Activated CD4-positive, alpha-beta memory T cell treated with anti-CD3 and anti-CD28 coated beads, Interleukin-2, amount 10 ng/mL, durations not matched to agents 7 days and 5 days (primary cell): Measurements from ENCODE around the gene C1orf115. TPM values are rescaled to one million over a fixed set of nuclear protein-coding genes. Genes with fewer than 3 reads are reported as not detected.

Experiments
- CTCF ChIA-PET: fragments of 350-600 bp; sonication (Branson Sonifier 250); formaldehyde crosslinking; loops from one replicate; lab custom pipeline; 2021; ENCODE audit warnings: antibody characterized with exemption, inconsistent platforms; lab: Charles Lee
- POLR2A ChIA-PET: fragments of 350-600 bp; sonication (Branson Sonifier 250); formaldehyde crosslinking; loops from one replicate; lab custom pipeline; 2021; ENCODE audit warnings: antibody characterized with exemption; lab: Charles Lee
- DNase-seq: peaks from one replicate; pipeline ENCODE4 v3.0.0-alpha.2; 2020
- H3K27ac Mint-ChIP-seq: one replicate; pipeline ENCODE4 v1.8.0; 2021; ENCODE audit warnings: mild to moderate bottlenecking, mixed read lengths
- H3K27me3 Mint-ChIP-seq: one replicate; pipeline ENCODE4 v1.8.0; 2021; ENCODE audit warnings: mixed read lengths
- H3K36me3 Mint-ChIP-seq: one replicate; pipeline ENCODE4 v1.8.0; 2021; ENCODE audit warnings: low read depth, mixed read lengths
- H3K4me1 Mint-ChIP-seq: one replicate; pipeline ENCODE4 v1.8.0; 2021; ENCODE audit warnings: mixed read lengths
- H3K4me3 Mint-ChIP-seq: one replicate; pipeline ENCODE4 v1.8.0; 2021; ENCODE audit warnings: mild to moderate bottlenecking, mixed read lengths
- H3K9me3 Mint-ChIP-seq: one replicate; pipeline ENCODE4 v1.8.0; 2021; ENCODE audit warnings: mixed read lengths
- total RNA-seq, 2 experiments: library from RNA; stranded (reverse); gene quantifications; one replicate each; pipeline ENCODE4 v1.2.3, GENCODE V29; 2021

Gene C1orf115
- total RNA-seq, 2 experiments from 2014 or later: 1.2 to 1.5 TPM

DNA sequence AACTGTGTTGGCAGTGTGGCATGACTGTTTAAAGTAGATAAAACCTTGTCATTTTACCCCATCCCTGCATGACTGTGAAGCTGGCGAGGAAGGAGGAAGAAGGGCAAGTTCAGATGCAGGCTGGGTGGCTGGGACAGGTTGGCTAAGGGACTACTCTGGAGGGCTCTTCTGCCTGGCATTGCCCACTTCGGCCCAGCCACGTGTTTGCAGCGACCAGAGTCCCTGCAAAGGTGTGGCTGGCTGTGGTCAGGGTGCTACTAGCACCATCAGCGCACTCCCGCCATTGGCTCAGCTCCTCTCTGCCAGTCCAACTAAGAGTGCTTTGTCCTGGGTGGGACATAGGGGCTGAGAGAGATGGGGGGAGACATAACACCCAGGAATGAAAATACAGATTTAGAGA, 7.2 kb downstream of the C1orf115 start:
- Mint-ChIP-seq H3K27me3 (peaks cover 12% of the 10 kb centered on the region), H3K9me3 (no peaks in the 10 kb centered on the region), H3K4me1 (peaks cover 5% of the 10 kb centered on the region), H3K4me3 (no peak overlapping the region), H3K27ac (no peak overlapping the region), H3K36me3 (no peaks in the 10 kb centered on the region)
- ChIA-PET CTCF (interaction anchor here (2.1 kb wide), 1 partner anchor 36 kb away, joined by 7 read pairs; no protein-coding TSS in a partner anchor), POLR2A (no interaction called here)
- no peak for DNase-seq

DNA sequence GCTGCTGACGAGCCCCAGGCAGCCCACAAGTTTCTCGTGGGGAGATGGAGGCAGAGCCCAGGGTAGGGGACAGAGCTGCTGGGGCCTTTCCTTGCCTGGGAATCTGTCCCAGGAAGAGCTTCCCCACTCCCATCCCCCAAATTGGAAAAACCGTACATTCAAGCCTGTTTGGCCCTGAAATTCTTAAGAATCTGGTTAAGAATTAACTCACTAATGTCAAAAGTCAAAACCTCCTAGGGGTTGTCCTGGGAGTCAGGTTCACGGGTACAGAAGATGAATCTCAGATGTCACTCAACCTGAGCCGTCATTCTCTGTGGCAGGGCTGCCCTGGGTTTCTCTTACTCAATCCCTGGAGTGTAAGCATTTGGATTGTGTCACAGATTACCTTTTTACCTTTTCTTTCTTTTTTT, 8.4 kb downstream of the C1orf115 start:
- Mint-ChIP-seq H3K4me1 (peaks cover 5% of the 10 kb centered on the region), H3K36me3 (no peaks in the 10 kb centered on the region), H3K27me3 (peaks cover 6% of the 10 kb centered on the region), H3K27ac (no peak overlapping the region), H3K4me3 (no peak overlapping the region), H3K9me3 (no peaks in the 10 kb centered on the region)
- ChIA-PET POLR2A (no interaction called here), CTCF (interaction anchor here (0.8 kb wide), 2 partner anchors 35 to 1563 kb away, joined by 3 to 5 read pairs; no protein-coding TSS in a partner anchor)
- DNase-seq: no peak

DNA sequence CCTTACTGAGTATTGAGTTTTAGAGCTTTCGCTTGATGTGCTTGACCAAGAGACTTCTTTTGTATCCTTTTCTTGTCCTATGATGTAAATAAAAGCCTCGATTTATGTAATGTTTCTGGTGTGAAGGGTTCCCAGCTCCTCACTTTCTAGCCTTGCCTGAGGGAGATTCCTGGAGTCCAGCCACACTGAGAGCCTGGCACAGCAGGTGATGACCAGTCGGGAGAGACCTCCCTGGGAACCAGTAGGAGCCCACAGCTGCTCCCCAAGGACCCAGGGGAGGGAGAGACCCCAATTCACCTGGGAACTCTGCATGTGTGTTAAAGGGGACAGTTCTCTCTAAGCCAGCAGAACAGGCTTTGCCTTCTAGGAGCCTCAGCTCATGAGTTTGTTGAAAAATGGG, 8.9 kb downstream of the C1orf115 start:
- no peaks in the 10 kb centered on the region for H3K36me3 Mint-ChIP-seq
- no peak for DNase-seq
- ChIA-PET CTCF (interaction anchor here (0.8 kb wide), 2 partner anchors 34 to 1563 kb away, joined by 3 to 5 read pairs; no protein-coding TSS in a partner anchor), POLR2A (no interaction called here)
- no peaks in the 10 kb centered on the region for H3K9me3 Mint-ChIP-seq
- no peak overlapping the region for H3K27ac Mint-ChIP-seq
- peaks cover 5% of the 10 kb centered on the region for H3K4me1 Mint-ChIP-seq
- peaks cover 6% of the 10 kb centered on the region for H3K27me3 Mint-ChIP-seq
- H3K4me3 Mint-ChIP-seq: no peak overlapping the region

DNA sequence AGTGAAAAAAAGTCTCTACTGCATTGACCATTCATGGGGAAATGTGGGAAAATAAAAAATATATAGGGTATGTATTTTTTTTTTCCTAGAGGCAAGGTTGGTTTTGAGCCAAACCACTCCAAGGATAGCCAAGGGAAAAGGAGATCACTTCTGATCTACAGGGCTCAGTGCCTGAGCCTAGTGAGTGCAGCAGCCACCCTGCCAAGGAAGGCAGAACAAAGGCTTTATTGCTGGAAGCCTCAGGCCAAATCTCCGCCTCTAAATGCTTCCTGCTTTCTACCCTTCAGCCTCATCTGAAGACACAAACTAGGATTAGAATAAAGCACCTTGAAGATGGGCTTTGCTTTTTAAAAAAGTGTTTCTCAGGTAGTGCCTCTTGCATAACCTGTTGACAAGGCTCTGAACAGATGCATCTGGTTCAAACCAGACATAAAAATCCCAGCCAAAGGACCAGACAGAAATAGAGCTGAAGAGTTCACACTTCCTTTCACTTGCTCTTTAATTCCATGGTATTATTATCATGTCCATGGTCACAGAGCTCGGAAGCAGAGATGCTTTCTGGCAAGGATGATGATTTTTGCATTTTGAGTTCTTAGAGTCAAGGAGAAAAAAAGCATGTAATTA, 10.5 kb downstream of the C1orf115 start:
- Mint-ChIP-seq H3K36me3 (no peaks in the 10 kb centered on the region), H3K27me3 (peaks cover 6% of the 10 kb centered on the region), H3K27ac (no peak overlapping the region), H3K4me1 (peaks cover 5% of the 10 kb centered on the region), H3K4me3 (no peak overlapping the region), H3K9me3 (no peaks in the 10 kb centered on the region)
- no peak for DNase-seq
- POLR2A ChIA-PET: no interaction called here
- CTCF ChIA-PET: no interaction called here

DNA sequence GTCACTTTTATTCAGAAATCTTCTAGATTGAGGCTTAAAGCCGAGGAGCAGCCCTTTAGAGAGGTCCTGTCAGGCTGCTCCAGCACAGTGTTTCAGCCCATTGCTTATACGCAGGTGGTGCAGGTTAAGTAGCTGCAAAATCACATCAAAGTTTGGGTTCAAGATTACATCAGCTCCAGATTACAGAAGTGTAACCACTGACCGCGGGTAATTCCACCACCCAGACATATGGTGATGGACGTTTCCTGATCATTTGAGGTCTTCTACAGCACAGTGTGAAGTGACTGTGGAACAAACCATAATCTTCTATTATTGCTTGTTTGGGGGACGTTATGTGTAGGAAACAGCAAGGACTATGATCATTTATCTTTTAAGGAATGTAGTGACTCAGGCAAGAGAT, 11.8 kb downstream of the C1orf115 start:
- Mint-ChIP-seq H3K9me3 (no peaks in the 10 kb centered on the region), H3K36me3 (no peaks in the 10 kb centered on the region)
- DNase-seq: no peak

DNA sequence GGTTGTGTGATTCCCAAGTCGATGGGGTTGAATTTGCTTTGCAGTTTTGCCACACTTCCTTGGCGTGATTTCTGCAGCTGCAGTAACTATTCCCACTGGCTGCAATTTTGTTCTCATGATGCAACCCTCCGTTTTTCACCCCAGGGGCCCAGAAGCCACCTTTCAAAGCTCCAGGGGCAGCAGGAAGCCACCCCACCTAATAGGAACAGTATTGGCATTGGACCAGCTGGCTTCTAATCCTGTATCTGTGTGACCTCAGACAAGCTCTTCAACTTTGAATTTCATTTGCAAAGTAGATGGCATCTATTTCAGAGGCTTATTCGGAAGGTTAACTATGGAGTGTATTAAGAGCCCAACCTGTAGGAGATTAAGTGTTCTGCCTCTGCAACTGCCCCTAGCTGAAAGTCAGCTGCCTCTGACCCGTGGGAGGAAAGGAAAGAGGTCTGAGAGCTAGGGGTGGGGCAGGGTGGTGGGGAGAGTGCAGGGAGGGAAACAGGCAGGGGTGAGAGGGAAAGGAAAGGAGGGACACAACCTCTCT, 12.6 kb downstream of the C1orf115 start:
- Mint-ChIP-seq H3K27ac (no peak overlapping the region), H3K4me1 (peaks cover 5% of the 10 kb centered on the region), H3K4me3 (no peak overlapping the region), H3K36me3 (no peaks in the 10 kb centered on the region), H3K27me3 (peaks cover 6% of the 10 kb centered on the region), H3K9me3 (no peaks in the 10 kb centered on the region)
- DNase-seq: no peak
- POLR2A ChIA-PET: no interaction called here
- CTCF ChIA-PET: interaction anchor here (1.1 to 2.2 kb wide), 4 partner anchors 12 to 30 kb away, joined by 3 to 6 read pairs (median 4); no protein-coding TSS in a partner anchor

More for the DNA sequence above, 11.8 kb downstream of the C1orf115 start:
- Mint-ChIP-seq H3K27ac (no peak overlapping the region), H3K4me1 (peaks cover 5% of the 10 kb centered on the region), H3K27me3 (peaks cover 6% of the 10 kb centered on the region), H3K4me3 (no peak overlapping the region)
- ChIA-PET CTCF (interaction anchor here (1.5 to 2.2 kb wide), 2 partner anchors 21 to 31 kb away, joined by 4 to 6 read pairs; no protein-coding TSS in a partner anchor), POLR2A (no interaction called here)

DNA sequence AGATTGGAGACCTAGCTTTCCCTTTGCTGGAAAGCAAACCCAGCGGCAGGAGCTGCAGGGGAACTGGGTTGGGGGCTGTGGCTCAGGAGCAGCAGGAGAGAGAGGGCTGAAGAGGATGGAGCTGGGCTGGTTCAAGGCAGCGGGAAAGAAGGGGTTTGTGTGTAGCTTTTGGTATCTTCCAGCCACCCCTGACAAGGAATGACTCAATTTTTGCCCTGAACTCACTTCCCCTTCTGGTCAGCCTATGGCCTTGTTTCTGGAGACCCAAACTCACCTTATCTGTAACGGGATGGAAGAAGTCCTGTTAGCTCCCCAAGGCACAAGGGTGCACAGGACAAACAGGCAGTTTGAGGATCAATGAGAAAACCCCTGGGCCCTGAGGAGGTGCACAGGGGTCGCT, 13.1 kb downstream of the C1orf115 start:
- Mint-ChIP-seq H3K27me3 (peaks cover 6% of the 10 kb centered on the region), H3K36me3 (no peaks in the 10 kb centered on the region), H3K9me3 (no peaks in the 10 kb centered on the region), H3K4me3 (no peak overlapping the region), H3K27ac (no peak overlapping the region), H3K4me1 (peaks cover 5% of the 10 kb centered on the region)
- ChIA-PET CTCF (interaction anchor here (1.1 to 2.2 kb wide), 3 partner anchors 12 to 30 kb away, joined by 3 to 6 read pairs (median 4); no protein-coding TSS in a partner anchor), POLR2A (no interaction called here)
- no peak for DNase-seq

DNA sequence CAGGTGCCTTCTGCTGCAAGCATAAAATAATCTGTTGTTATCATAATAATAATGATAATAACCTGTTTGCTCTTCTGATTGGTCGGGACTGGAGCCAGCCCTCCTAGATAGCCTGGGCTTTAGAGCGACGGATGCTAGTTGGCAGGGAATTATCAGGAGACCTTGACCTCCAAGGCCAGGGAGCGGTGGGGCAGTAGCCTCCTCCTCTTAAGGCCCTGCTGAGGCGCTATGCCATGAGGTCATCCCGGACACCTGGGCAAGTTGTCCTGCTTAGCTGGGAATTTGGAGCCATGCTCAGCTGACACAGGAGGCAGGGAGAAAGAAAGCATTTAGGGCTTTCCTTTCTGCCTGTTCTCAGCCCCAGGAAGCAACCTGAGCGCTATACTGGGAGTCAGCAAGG, 15.6 kb downstream of the C1orf115 start:
- CTCF ChIA-PET: no interaction called here
- POLR2A ChIA-PET: no interaction called here
- H3K36me3 Mint-ChIP-seq: no peaks in the 10 kb centered on the region
- no peak overlapping the region for H3K27ac Mint-ChIP-seq
- H3K27me3 Mint-ChIP-seq: peaks cover 6% of the 10 kb centered on the region
- no peak overlapping the region for H3K4me3 Mint-ChIP-seq
- H3K9me3 Mint-ChIP-seq: no peaks in the 10 kb centered on the region
- DNase-seq: no peak
- H3K4me1 Mint-ChIP-seq: peaks cover 10% of the 10 kb centered on the region

DNA sequence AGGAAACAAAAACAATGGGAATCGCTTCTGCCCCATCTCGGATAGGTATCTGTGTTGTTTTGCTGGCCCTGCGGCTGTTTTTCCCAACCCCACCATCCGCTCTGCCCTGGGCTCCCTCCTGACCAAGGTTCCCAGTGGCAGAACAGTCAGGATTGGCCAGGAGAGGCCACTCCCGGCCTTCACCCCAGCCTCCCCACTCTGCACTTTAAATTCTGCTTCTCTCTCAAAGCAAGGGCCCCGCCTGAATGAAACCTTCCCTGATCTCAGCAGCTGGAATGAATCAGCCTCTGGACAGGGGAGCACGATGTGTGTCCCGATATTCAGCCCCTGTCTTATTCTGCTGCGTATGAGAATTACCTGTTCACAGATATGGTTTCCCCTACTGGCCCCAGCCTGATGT, 16.3 kb downstream of the C1orf115 start:
- Mint-ChIP-seq H3K4me3 (no peak overlapping the region), H3K27ac (no peak overlapping the region), H3K9me3 (no peaks in the 10 kb centered on the region), H3K27me3 (peaks cover 6% of the 10 kb centered on the region), H3K36me3 (no peaks in the 10 kb centered on the region), H3K4me1 (peaks cover 10% of the 10 kb centered on the region)
- ChIA-PET POLR2A (no interaction called here), CTCF (no interaction called here)
- DNase-seq: no peak

DNA sequence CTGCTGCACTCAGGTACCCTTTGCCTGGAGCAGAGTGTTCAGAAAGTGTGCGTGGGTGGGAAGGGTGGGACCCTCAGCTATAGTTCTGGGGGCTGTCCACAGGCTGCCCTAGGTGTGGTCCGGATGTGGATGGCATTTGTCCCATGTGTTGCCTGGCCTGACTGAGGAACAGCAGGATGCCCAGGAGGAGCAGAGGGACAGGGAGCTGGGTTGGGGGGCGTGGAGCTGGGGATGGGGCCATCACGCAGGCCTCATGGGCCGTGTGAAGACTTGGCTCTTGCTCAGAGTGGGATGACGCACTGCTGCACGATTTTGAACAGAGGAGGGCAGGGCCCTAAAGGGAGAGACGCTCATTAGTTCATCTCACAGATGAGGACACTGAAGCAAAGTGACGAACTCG, 17.0 kb downstream of the C1orf115 start:
- Mint-ChIP-seq H3K4me1 (peaks cover 6% of the 10 kb centered on the region), H3K4me3 (no peak overlapping the region), H3K27me3 (peaks cover 4% of the 10 kb centered on the region), H3K27ac (no peak overlapping the region), H3K9me3 (no peaks in the 10 kb centered on the region), H3K36me3 (no peaks in the 10 kb centered on the region)
- no peak for DNase-seq
- ChIA-PET POLR2A (no interaction called here), CTCF (interaction anchor here (2.0 kb wide), 1 partner anchor 26 kb away, joined by 4 read pairs; no protein-coding TSS in a partner anchor)

DNA sequence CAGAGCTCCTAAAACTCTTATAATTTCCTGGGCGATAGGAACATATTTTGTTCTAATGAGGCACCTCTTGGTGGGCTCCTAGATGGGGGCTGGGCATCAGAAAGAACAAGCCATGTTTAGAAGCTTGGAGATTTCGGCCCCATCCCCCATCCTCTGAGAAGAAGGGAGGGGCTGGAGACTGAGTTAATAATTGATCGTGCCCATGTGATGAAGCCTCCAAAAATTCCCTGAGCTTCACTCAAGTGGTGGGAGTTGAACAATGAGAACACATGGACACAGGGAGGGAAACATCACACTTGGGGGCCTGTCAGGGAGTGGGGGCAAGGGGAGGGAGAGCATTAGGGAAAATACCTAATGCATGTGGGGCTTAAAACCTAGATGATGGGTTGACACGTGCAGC, 18.1 kb downstream of the C1orf115 start:
- Mint-ChIP-seq H3K36me3 (no peaks in the 10 kb centered on the region), H3K9me3 (no peaks in the 10 kb centered on the region), H3K4me1 (peaks cover 5% of the 10 kb centered on the region), H3K4me3 (no peak overlapping the region), H3K27ac (no peak overlapping the region), H3K27me3 (no peaks in the 10 kb centered on the region)
- DNase-seq: no peak
- CTCF ChIA-PET: interaction anchor here (2.0 kb wide), 1 partner anchor 25 kb away, joined by 4 read pairs; no protein-coding TSS in a partner anchor
- POLR2A ChIA-PET: no interaction called here

DNA sequence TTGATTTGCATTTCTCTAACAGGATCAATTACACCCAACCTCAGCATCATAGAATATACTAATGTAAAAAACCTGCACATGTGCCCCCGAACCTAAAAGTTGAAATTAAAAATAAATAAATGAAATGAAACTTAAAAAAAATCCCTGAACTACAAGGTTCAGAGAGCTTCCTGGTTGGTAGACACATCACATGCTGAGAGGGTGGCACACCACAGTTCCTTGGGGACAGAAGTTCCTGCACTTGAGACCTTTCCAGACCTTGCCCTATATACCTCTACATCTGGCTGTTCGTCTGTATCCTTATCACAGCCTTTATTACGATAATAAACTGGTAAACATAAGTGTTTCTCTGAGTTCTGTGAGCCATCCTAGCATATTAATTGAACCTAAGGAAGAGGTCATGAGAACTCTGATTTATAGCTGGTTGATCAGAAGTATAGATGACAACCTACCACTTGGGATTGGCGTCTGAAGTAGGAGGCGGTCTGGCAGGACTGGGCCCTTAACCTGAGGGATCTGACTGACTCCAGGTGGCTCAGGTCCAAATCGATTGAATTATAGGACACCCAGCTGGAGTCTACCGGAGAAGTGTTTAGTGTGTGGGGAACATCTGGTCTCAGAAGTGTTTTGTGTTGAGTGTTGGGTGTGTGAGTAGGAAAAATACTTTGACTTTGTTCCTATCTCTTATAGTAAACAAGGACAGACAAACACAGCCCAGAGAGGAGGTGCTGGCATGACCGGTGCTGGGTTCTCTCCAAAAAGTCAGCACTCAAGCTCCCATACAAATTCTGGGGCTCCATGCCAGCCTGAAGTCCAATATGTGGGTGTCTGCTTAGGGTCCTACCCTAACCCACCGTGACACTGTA, 19.0 kb downstream of the C1orf115 start:
- H3K27ac Mint-ChIP-seq: no peak overlapping the region
- no peak overlapping the region for H3K4me3 Mint-ChIP-seq
- POLR2A ChIA-PET: no interaction called here
- peaks cover 5% of the 10 kb centered on the region for H3K4me1 Mint-ChIP-seq
- DNase-seq: no peak
- H3K9me3 Mint-ChIP-seq: no peaks in the 10 kb centered on the region
- no peaks in the 10 kb centered on the region for H3K36me3 Mint-ChIP-seq
- CTCF ChIA-PET: interaction anchor here (2.0 kb wide), 1 partner anchor 24 kb away, joined by 4 read pairs; no protein-coding TSS in a partner anchor
- peaks cover 1% of the 10 kb centered on the region for H3K27me3 Mint-ChIP-seq

DNA sequence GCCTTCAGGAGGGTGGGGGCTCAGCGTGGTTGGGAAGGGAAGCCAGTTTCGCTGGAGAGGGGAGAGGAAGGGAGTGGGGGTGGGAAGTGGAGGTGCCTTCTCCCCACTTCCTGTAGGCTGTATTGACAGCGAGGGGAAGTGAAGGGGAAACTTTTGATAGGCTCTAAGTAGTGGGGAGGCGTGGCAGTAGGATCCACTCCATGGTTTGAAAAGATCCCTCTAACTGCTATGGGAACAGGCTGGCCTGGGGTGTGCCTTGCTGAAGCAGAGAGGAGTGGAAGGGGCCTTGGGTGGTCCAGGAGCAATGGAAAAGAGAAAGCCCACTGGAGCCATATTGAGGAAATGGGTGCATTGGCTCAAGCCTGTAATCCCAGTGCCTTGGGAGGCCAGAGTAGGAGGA, 20.2 kb downstream of the C1orf115 start:
- no peaks in the 10 kb centered on the region for H3K36me3 Mint-ChIP-seq
- H3K4me3 Mint-ChIP-seq: no peak overlapping the region
- no peak for DNase-seq
- H3K4me1 Mint-ChIP-seq: peaks cover 5% of the 10 kb centered on the region
- H3K27ac Mint-ChIP-seq: no peak overlapping the region
- H3K27me3 Mint-ChIP-seq: peaks cover 1% of the 10 kb centered on the region
- ChIA-PET POLR2A (no interaction called here), CTCF (interaction anchor here (0.7 kb wide), 1 partner anchor 721 kb away, joined by 6 read pairs; no protein-coding TSS in a partner anchor)
- H3K9me3 Mint-ChIP-seq: no peaks in the 10 kb centered on the region
